Daoy (cell line): Measurements from ENCODE around the gene TLE1. TPM values are rescaled to one million over a fixed set of nuclear protein-coding genes. Genes with fewer than 3 reads are reported as not detected.
"Not testable (repeated sequence)": the region's sequence is repeated elsewhere in the genome, so short reads cannot be mapped to it uniquely, and the experiment has no call there.

Experiments used
- DNase-seq: peaks from one replicate; pipeline ENCODE4 v3.0.0-alpha.2; 2015; ENCODE audit warnings: low read depth
- total RNA-seq: library from RNA; depleted of rRNA; stranded (reverse); fragments of >200 nt; shearing (Covaris generic); gene quantifications from 2 replicates; pipeline ENCODE4 v1.2.3, GENCODE V29; 2014; rRNA removed

Gene TLE1
- total RNA-seq: 11.3 and 18.5 TPM in 2 replicates

DNA sequence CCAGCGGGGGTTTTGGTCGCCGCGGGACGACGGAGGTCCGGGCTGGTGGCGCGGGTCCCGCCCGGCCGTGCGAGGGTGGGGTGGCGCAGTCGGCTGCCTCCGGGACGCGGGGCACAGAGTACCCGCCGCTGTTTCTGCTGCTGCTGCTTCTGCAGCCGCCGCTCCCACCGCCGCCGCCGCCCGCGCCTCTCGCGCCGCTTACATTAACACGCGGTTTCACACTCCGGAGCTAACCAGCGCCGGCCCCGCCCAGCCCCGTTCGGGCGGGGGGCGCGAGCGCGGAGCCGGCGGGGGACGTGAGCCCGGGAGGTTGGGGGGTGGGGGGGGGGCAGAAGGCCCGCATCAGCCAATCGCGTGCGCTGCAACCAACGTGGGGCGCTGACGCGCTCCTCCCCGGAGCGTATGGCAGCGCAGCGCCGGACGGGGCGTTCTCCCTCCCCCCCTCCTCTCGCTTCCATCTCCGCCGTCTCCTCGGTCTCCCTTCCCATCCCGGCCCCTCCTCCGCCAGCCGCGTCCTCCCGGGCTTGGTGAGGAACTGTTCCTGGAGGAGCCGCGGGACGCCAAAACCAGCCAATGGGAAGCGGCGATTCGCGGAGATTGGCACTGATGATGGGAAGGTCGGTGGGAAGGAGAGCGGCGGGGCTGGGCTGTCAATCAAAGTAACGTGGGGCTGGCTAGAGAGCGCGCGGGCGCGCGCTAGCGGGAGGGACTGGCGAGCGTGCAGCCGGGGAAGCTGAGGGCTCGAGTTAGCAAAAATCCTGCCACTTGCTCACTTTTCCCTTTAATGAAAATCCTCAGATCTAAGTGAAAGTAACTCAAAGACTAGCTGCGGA lies at the start of gene TLE1:
Gene TLE1 (minus strand): TSS at position 205 of the 833 bp plus-strand sequence. CDS start 1,307 bp downstream, outside the sequence.
- peak; percentile 100 for DNase-seq

DNA sequence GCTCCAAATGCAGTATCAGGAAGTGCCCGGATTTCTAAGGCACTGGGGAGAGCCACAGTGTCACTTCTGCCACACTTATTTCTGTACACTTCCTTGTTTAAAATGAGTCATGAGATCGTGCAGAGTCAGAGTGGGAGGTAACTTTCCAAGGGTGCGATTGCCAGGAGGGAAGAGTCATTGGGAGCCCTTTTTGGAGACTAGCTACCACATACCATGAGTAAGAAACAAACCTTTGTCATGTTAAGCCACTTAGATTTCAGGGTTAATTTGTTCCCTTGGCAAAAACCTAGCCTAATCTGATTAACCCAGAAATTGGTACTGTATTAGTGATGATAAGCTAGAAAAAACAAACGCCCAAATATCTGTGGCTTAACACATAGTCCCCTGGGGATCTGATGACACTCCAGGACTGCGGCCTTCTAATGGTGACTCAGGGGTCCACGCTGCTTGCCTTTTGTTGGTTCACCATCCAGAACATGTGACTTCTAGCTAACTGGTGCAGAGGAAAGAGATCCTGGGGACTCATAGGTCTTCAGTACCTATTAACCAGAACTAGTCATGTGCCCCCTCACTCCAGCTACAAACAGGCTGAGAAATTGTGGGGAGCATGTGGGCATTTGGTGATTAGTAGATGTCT lies 48.6 kb upstream of the TLE1 start:
- peak; percentile 91 for DNase-seq

DNA sequence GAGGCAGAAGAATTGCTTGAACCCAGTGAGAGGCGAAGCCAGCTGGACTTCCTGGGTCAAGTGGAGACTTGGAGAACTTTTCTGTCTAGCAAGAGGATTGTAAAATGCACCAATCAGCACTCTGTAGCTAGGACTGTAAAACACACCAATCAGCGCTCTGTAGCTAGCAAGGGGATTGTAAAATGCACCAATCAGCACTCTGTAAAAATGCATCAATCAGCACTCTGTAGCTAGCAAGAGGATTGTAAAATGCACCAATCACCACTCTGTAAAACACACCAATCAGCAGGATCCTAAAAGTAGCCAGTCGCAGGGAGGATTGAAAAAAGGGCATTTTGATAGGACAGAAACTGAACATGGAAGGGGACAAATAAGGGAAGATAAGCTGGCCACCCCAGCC lies 41.2 kb upstream of the TLE1 start:
- not testable (repeated sequence) for DNase-seq

DNA sequence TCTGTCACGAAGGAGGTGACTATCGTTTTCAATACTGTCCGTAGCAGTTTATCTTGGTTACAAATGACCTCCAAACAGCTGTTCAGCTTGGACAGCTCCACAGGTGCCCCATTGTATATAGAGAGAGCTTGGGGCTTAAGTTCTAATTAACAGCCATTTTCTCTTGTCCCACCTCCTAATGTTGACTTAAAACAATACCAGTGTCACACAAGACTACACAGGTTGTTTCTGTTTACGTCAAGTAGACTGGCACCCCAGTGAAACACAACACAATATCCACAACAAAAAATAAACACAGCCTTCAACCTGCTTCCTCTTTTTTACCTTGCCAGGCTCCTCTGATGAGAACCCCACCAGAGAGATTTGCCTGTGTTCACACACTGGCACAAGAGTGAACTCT lies 39.8 kb upstream of the TLE1 start:
- no peak for DNase-seq

DNA sequence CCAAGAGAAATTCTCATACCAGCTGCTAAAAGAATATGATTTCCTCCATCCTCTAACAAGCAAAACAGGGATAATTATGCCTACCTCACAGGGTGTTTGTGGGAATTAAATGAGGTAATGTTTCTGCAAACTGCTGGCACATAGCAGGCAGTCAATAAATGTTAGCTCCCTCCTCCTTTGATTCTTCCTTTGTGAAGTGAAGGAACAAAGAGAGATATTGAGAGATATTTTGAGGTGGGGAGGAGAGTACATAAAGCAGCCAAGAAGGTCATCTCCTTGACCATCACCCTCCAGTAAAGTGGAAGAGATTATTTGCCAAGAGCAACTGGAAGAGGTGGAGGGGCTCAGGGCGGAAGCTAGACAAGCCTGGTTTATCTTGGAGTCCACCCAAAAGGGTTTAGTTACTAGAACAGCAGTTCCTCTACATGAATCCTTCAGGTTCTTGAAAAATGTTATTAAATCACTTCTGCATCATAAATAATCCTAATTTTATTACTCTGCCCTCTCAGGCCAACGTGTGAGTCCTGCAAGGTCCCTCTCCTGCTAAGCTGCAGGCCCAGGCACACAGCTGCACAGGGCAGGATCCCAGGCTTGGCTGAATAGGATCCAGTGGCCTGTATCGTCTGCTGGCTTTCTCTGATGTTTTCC lies 35.0 kb upstream of the TLE1 start:
- peak; percentile 52 for DNase-seq

DNA sequence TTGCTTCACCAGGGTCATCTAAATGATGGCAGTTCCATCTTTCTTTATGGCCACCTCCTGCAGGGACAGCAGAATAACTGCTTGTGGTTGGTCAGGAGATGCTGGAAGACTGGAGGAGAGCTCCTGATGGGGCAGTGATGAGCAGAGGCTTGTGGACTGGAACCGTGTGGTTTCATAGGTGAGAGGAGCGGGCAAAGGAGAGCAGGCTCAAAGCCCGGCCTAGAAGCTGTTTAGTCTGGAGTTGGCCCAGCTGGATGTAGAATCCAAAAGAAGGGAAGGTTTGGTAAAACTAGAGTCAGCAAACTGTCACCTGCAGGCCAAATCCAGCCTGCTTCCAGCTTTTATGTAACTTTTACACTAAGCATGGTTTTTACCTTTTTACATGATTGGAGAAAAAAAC lies 32.9 kb upstream of the TLE1 start:
- DNase-seq: no peak

DNA sequence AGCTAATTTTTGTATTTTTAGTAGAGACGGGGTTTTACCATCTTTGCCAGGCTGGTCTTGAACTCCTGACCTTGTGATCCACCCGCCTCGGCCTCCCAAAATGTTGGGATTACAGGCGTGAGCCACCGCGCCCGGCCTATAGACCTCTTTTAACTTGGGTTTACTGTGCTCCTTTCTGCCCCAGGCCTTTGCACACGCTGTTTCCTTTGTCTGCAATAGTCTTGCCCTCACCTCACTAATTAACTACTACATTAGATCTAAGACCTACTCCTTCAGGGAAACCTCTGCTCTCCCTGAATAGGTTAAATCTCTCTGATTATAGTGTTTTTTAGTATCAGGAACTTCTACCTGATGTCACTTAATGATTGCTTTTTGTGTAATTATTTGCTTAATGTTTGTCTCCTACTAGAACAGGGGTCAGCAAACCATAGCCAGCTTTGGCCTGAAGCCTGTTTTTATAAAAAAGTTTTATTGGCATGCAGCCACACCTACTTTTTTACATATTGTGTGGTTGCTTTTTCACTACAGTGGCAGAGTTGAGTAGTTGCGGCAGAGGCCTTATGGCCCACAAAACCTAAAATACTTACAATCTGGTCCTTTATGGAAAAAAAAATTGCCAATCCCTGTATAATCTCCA lies 31.2 kb upstream of the TLE1 start:
- DNase-seq: no peak

DNA sequence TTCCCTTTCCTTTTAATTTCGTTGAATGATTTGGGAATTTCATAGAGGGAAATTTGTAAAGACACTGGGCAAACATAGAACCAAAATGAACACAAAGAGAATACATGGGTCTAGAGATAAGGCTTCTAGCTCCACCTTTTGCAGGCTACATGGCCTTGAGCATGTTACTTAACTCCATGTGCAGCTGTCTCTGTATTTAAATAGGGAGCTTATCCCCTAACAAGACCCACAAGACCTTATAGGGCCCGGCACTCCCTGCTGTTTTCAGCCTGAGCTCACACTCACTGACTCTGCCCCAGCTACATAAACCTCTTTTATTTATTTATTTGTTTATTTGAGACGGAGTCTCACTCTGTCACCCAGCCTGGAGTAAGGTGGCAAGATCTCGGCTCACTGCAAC lies 30.6 kb upstream of the TLE1 start:
- no peak for DNase-seq

DNA sequence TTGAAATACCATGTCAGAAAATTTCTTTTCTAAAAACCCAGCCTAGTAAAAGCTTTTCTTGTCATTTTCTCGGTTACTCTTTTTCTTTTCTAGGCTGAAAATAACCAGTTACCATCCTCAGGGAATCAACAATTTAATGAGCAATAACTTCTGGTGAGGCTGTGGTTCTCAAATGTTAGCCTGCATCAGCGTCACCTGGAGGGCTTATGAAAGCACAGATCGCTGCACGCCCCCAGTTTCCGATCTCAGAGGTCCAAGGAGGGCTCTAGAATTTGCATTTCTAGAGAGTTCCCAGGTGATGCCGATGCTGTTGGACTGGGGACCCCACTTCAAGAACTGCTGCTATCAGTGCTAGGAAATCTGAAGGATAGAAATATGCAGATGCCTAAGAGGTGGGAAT lies 28.9 kb upstream of the TLE1 start:
- no peak for DNase-seq

DNA sequence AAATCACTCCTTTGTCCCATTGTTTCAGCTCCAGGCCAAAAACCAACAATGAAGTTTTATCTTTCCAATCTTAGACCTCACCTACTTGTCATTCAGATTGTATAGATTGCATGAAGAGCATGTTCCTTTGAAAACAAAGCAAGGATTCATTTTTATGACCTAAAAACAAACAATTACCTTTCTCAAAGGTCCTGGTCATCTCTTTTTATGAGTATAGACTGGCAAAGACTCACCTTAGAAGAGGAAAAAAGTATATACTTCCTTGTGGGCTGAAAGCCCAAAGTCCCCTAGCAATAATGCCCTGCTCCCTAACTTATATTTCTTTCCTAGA lies 28.4 kb upstream of the TLE1 start:
- DNase-seq: no peak

DNA sequence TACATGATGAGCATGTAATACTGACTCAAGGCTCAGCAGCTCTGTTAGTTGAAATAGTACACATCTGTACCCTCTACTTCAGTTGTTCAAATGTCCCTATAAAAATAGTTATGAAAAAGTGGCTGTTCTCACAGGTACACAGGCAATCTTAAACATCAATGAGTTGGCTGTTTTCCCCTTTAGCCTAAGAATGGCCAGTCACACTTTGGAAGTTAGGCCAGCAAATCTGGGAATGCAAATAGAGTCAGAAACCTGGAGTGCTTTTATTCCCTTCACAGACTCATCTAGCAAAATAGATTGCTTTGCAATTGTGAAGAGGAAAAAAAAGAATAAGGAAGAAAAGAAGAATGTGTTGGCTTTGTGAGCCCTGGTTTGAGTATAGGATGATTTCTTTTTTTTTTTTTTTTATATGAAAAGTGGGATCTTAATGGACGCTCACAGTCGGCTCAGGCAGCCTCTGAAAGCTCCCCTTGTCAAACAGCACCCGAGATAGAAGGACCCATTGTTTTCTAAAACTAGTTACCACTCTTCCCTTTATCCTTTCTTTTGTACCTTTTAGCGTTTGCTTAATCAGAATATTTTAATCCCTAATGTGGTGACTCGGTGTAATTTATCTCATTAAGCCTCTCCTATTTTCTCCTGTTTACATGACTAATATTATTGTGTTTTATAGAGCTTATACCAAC lies 27.9 kb upstream of the TLE1 start:
- no peak for DNase-seq

DNA sequence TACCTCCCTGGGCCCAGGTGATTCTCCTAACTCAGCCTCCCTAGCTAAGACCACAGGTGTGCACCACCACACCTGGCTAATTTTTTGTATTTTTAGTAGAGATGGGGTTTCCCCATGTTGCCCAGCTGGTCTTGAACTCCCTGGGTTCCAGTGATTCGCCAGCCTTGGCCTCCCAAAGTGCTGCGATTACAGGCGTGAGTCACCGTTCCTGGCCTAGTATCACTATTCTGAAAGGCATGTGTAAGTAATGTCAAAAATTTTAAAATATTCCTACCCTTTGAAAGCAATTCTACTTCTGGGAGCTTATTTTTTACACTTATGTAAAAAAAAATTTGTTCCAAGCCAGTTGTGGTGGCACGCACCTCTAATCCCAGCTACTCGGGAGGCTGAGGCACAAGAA lies 27.1 kb upstream of the TLE1 start:
- DNase-seq: peak; percentile 65

DNA sequence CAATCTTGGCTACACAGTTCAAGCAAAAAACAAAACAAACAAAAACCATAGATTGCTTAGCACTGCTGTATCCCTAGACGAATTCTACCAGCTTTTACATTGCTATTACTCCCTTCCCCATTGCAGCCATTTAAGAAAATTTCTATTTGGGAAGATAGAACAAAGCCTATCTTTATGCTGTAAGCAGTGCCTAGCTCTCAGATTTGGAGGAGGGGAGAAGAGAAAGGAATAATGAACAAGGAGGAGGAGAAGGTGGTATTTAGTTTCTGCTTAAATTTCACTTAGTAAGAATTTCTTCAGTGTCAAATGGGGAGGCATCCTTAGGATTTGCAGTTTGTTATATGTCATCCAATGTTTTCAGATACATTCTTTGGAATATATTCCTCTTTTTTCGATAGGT lies 16.2 kb upstream of the TLE1 start:
- DNase-seq: no peak

DNA sequence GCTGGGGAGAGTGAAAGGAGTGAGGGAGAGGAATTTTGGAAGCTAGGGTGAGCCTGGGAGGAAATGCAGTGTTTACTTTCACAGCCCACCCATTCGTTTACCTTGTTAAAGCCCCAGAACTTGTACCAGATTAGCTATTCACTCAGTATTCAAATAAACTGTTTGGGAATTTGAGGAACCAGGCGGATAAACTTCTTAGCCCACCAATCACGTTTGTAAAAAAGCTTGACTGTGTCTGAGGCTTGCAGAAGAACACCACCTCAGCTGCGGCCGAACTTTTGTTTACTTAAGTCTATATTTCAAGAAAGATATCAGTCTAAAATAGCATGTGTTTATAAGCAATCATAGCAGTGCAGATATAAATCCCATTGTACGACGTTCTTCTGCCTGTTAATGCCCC lies 5.2 kb upstream of the TLE1 start:
- no peak for DNase-seq

DNA sequence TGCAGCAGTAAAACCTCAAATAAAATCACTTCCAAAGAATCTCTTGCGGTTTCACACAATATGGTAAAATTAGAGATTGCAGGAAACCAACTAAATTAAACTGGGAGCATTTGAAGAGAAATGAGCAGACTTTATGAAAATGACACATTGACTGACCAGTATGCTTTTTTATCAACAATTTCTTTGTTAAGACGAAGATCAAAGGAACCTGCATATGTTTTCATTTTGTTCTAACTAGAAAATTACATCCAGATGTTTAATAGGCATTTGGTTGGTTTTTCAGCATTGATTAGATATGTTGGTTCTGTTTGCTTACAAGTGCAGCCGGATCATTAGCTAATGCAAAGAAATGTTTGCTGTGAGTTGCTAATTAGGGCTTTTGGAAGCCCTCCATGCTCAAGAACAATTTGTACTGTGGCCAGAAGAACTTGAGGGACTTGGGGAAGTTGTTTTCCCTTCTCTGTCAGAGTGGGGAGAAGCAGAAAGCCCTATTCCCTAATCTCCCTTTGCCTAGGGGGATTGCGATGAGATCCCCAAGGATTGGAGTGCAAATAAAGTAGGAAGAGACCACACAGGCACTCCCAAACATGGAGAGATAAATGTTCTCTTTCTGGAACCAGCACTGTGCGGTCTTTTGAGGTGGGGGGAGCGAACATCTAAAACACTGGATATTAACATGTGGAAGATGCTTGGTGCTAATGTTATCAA lies 4.5 kb upstream of the TLE1 start:
- DNase-seq: no peak

DNA sequence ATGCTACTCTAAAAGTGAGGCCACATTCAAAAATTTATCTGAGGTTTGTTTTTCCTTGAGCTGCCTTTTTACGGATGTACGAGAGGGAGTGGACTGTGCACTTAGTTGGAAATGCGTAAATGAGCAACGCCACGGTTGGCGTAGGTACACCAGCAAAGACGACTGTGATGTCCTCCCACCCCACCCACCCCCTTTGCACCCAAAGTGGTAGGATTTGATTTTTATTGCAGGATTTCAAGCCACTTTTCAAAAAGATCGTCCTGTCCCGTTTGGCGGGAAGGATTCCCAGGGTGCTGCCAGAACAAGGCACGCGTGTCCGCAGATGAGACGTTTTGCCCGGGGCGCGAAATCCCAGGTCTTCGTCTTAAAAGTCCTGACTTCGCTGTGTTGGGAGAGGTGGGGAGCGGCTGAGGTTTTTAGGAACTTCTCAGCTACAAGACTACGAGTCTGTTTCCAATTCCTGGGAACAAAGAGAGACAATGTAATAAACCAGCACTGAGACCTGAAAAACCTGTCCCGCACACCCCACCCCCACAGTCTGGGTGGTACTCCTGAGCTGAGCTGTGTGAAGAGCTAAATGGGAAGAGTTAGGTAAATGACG lies 1.0 kb upstream of the TLE1 start:
- peak; percentile 26 for DNase-seq

DNA sequence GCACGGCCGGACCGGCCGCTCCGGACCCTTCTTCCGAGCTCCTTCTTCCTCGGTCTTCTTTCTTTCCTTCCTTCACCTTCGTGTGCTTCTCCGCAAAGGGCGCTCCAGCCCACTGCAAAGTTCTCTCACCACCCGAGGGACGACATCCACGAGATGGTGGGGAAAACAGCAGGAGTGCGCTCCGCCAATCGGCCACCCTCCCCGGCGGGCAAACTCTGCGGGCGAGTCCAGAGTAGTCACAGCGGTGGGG lies 329 bp downstream of the TLE1 start:
- DNase-seq: not testable (repeated sequence)

DNA sequence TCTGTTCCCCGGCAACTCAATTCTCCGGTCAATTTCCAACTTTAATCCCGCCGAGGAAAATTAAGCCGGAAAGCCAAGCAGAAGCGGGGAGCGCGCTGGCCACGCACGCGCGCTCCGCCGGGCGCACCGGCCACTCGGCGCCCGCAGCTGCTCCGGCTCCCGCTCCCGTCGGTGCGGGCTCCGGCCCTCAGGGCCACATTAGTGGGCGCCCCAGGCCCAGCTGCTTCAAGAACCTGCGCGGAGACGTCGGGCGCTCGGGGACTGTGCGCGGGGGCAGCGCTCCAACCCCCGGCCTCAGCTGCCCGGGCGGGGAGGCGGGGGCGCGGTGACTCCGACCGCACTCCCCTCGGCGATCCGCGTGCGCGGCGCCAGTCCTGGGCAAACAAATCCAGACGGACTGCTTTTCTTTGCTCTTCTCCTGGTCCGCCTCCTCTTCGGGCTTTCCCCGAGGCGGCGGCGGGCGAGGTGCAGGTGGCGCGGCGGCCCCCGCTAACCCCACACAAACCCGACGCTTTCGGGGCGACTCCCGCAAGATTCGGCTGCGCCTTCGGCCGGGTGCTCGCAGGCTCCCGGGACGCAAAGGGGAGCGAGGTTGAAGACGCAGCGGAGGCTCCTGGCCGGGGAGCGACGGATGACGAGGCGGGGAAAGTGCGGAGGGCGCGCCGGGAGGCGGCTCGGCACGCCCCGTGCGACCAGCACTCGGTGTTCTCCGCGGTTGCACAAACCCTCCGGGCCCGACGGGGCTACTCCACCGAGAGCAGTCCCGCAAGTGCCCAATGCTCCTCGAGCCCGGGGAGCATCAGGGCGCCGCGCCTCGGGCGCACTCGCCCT lies 870 bp downstream of the TLE1 start:
- DNase-seq: peak; percentile 64

DNA sequence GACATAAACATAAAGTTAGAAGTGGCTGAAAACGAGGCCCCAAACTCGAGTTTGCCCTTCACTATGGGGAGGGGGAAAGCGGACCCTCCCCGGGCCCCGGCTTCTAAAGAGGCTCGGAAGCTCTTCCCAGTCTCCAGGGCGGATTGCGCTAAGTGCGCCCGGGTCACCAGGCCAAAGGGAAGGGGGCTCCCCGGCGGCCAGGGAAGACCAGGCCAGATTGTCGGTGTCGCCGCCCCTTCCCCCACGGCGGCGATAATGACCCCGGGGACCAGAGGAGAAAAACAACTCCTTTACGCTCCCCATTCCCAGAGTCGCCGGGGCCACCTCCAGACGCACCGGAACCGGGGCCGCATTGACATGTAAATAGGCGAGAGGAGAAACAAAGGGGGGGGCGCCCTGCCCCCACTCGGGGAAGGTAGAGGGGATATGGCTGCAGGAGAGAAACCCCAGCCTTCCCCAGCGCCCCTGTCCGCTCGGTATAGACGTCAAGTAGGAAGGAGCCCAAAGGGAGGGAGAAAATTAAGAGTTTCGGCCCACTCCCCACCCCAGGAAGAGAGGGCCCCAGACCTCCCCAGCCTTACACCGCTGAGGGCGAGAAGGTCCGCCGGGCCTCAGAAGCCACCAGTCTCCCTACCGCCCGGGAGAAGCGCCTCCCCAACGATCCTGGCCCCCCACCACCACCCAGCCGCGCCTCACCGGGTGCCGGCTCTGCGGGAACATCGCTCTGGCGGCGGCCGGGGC lies 1.7 kb downstream of the TLE1 start:
- peak; percentile 51 for DNase-seq
